Epithelial cell of esophagus (primary cell): ENCODE measurements around the gene FGD2.

Source experiments
- DNase-seq: peaks from one replicate; pipeline ENCODE4 v3.0.0; 2010; ENCODE audit warnings: low read depth
- H3K4me3 ChIP-seq: 2 replicates; pipeline ENCODE4 v1.5.1; 2011; ENCODE audit warnings: mild to moderate bottlenecking, low read length, control low read depth
- TF ChIP-seq, protein P1 (sequence below): IDR thresholded peaks from 2 replicates; pipeline ENCODE4 v1.5.1; 2011; ENCODE audit warnings: low read depth, mild to moderate bottlenecking, low read length, control low read depth, inconsistent platforms; ENCODE audit not compliant: insufficient read depth; ENCODE audit errors: missing control alignments

Gene FGD2

DNA sequence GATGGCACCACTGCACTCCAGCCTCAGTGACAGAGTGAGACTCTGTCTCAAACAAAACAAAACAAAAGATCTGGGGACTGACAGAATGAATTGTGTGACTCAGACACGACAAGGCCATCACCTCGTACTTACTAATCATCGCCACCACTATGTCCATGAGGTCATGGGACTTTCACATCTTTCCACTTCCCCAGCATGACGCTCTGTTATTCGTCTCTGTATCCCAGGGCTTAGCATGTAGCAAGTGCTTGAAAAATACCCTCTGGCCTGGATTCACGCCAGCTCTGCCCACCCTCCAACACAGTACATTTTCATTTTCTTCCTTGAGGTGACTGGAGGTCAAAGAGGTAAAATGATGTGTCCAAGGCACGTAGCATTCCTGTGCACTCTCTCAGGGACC, 27.8 kb downstream of the FGD2 start:
- DNase-seq = no peak
- TF ChIP-seq, protein P1, sequence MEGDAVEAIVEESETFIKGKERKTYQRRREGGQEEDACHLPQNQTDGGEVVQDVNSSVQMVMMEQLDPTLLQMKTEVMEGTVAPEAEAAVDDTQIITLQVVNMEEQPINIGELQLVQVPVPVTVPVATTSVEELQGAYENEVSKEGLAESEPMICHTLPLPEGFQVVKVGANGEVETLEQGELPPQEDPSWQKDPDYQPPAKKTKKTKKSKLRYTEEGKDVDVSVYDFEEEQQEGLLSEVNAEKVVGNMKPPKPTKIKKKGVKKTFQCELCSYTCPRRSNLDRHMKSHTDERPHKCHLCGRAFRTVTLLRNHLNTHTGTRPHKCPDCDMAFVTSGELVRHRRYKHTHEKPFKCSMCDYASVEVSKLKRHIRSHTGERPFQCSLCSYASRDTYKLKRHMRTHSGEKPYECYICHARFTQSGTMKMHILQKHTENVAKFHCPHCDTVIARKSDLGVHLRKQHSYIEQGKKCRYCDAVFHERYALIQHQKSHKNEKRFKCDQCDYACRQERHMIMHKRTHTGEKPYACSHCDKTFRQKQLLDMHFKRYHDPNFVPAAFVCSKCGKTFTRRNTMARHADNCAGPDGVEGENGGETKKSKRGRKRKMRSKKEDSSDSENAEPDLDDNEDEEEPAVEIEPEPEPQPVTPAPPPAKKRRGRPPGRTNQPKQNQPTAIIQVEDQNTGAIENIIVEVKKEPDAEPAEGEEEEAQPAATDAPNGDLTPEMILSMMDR = no peak

DNA sequence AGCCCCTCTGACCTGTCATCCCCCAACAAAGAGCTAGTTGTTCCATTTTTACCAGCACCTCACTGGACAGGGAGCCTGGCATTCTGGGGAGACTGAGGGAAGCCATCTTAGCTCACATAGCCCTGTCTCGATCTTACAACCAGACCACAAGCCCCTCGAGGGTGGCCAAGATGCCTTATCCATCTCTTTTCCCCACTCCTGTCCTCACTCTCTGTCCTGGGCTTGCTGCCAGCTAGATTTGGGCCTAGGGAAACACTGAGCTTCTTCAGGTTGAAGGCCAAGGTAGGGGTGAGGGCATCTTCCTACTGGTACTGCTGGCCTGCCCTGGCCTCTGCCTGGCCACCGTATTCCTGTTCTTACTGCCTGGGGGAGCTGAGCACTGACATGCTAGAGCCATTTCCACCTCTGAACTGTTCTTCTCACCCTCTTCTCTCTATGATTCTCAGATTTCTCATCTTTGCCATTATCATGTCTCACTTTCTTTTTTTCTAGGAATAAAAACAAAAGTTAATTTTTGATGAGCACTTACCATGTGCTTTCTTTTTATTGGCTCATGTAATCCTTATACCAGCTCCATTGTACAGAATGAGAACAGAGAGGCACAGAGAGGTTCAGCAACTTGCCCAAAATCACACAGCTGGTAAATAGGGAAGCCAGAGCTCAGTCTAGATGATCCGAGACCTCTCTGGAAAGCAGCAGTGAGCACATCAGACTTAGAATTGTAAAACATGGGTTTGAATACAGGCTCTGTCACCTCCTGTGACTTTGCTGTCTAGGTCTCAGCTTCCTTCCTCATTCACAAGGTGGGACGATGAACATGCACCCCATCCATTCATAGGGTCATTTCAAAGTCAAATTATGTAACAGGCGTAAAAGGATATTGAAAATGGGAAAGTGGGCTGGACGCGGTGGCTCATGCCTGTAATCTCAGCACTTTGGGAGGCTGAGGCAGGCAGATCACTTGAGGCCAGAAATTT, 28.7 kb downstream of the FGD2 start:
- no peak overlapping the region for H3K4me3 ChIP-seq
- TF ChIP-seq, protein P1 = no peak
- DNase-seq = no peak

More for the DNA sequence above, 27.8 kb downstream of the FGD2 start:
- H3K4me3 ChIP-seq = no peak overlapping the region

DNA sequence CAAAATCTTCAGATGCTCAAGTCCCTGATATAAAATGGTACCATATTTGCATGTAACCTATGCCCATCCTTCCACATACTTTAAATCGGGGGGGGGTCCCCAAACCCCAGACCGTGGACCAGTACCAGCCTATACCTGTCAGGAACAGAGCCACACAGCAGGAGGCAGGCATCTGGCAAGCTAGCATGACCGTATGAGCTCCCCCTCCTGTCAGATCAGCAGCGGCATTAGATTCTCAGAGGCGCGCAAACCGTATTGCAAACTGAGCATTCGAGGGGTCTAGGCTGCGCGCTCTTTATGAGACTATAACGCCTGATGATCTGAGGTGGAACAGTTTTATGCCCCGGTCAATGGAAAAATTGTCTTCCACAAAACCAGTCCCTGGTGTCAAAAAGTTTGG, 30.7 kb downstream of the FGD2 start:
- no peak overlapping the region for H3K4me3 ChIP-seq
- no peak for DNase-seq
- TF ChIP-seq, protein P1 = no peak

DNA sequence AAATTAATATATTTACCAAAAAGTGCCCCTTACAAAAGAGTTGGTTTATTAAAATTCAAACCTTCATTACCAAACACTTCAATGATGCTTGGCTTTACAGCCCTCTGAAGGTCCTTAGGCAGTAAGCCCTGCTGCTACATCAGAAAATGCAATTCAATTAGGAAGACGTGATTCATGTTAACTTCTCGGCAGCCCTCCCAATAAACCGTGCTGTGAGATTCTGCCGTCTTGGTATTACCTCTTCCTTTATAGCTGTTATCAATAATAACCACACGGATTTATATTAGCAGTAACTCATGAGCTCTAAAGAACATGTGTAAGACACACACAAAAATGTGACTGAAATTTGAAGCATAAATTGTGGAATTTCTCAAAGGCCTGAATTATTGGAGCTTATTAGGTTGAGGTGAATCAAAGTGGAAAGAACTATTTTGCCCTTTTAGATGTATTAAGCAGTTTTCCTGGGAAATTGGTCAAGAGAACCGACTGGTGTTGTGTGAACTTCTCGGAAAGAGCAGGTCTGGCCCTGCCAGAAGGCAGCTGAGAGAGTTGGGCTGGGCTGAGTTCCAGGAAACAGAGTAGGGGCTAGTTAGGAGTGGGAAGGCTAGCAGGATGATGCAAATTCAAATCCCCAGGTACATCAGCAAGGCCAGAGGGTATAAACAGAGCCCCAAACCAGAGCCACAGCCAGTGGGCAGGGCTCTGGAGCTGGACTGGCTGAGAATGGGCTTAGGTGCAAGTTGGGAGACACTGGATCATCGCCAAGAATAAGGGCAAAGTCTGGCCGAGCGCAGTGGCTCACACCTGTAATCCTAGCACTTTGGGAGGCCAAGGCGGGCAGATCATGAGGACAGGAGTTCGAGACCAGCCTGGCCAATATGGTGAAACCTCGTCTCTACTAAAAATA, 33.1 kb downstream of the FGD2 start:
- peak; percentile 40 for DNase-seq

DNA sequence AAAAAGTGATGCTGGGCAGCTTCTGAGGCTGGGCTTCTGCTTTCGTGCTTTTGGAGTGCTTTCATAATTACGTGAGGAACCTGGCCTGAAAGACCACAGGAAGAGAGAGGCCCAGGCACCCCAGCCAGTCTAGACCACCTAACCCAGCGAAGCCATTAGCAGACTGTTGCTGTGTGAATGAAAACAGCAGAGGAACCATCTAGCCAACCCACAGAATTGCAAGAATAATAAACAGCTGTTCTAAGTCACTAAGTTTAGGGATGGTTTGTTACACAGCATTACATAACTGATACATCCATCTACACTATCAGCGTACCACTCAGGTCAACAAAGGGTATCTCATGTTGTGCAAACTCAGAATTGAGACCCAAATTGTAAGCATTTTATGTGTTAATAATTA, 34.5 kb downstream of the FGD2 start:
- DNase-seq = no peak
- no peak overlapping the region for H3K4me3 ChIP-seq
- TF ChIP-seq, protein P1 = no peak

More for the DNA sequence above, 33.1 kb downstream of the FGD2 start:
- no peak overlapping the region for H3K4me3 ChIP-seq
- TF ChIP-seq, protein P1 = no peak

DNA sequence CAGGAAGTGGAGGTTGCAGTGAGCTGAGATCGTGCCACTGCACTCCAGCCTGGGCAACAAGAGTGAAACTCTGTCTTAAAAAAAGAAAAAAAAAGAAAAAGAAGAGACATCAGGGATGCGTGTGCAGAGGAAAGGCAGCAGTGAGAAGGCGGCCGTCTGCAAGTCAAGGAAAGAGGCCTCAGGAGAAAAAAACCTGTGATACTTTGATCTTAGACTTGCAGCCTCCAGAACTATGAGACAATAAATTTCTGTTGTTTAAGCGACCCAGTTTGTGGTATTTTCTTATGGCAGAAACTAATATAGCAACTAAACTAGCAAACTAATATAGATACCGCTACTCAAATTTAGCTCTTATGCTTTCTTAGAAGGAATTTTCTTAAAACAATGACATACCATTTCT, 36.1 kb downstream of the FGD2 start:
- TF ChIP-seq, protein P1 = no peak
- H3K4me3 ChIP-seq = no peak overlapping the region
- no peak for DNase-seq
